ENCODE measurements around the gene SLFN5.
A peak's percentile ranks its signal among the peaks of the same experiment; 100 is the strongest.

Gene SLFN5

DNA sequence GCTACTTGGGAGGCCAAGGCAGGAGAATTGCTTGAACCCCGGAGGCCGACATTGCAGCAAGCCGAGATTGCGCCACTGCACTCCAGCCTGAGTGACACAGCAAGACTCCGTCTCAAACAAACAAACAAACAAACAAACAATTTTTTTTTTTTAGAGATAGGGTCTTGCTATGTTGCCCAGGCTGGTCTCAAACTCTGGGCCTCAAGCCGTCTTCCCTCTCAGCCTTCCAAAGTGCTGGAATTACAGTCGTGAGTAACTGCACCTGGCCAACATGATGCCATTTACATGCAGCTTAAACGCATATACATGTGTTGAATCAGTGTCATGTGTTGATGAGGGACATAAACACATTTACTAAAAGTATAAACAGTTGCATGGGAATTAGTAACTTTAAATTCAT is 2.0 kb upstream of the SLFN5 start:
- in situ Hi-C loops (cut with MboI; ENCODE audit: low sequenced_read_pairs, unreplicated experiment), result no loop called here
- TF ChIP-seq, protein P1, sequence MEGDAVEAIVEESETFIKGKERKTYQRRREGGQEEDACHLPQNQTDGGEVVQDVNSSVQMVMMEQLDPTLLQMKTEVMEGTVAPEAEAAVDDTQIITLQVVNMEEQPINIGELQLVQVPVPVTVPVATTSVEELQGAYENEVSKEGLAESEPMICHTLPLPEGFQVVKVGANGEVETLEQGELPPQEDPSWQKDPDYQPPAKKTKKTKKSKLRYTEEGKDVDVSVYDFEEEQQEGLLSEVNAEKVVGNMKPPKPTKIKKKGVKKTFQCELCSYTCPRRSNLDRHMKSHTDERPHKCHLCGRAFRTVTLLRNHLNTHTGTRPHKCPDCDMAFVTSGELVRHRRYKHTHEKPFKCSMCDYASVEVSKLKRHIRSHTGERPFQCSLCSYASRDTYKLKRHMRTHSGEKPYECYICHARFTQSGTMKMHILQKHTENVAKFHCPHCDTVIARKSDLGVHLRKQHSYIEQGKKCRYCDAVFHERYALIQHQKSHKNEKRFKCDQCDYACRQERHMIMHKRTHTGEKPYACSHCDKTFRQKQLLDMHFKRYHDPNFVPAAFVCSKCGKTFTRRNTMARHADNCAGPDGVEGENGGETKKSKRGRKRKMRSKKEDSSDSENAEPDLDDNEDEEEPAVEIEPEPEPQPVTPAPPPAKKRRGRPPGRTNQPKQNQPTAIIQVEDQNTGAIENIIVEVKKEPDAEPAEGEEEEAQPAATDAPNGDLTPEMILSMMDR (IDR thresholded peaks at IDR 0.05; ENCODE audit: borderline replicate concordance, control extremely low read depth, extremely low read depth, insufficient read depth, missing control alignments), result no peak
- DNase-seq (ENCODE audit: low spot score), result no peak

DNA sequence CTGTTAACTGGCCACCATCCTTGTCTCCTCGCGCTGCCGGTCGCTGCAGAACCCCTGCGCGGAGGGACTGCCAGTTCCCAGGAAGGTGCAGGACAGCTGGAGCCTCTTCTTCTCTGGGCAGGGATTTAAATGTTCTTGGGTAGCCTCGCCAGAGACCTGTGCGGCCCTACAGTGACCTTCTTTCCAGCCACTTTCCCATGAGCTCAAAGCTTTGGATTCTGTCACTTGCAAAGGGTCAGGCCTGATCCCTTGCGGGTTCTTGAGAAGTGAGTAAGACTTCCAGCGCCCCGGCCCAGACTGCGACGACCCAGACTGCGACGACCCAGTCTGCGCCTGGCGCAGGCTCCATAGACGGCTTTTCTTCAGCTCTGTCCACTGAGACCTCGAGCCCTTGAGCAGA is 1.4 kb upstream of the SLFN5 start:
- TF ChIP-seq, protein P1 (IDR thresholded peaks at IDR 0.05; ENCODE audit: borderline replicate concordance, control extremely low read depth, extremely low read depth, insufficient read depth, missing control alignments), result no peak
- DNase-seq (ENCODE audit: low spot score), result no peak
- in situ Hi-C loops (cut with MboI; ENCODE audit: low sequenced_read_pairs, unreplicated experiment), result no loop called here

DNA sequence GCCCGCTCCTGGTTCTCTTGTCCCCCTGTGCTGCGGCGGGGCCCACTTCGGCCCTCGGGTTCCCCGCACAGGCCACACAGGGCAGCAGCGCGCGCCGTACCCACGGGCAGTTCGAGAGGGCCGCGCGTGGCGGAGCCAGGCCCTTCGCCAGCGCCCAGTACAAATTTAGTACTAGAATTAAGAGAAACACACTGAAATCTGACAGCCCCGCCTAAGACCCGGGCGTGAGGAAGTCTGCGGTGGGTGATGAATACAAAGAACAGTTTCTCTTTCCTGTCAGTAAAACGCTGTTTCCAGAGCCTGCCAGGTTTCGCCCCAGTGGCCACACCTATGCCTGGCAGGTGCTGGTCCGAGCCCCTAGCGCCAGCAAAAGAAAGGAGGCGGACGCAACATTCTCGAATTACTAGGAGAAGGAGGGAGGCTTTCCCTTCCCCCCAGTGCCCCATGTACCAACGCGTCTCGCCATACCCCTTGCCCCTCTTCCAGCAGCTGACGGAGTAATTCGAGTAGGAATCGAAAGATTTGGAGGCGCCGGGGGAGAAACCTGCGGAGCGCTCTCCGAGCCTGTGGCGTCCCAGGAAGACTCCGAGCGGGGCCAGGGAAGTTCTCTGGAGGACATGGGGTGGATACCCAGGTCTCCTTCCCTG is 591 bp upstream of the SLFN5 start:
- in situ Hi-C loops (cut with MboI; ENCODE audit: low sequenced_read_pairs, unreplicated experiment), result no loop called here
- TF ChIP-seq, protein P1 (IDR thresholded peaks at IDR 0.05; ENCODE audit: borderline replicate concordance, control extremely low read depth, extremely low read depth, insufficient read depth, missing control alignments), result peak; percentile 27
- peak; percentile 86 for DNase-seq (ENCODE audit: low spot score)

DNA sequence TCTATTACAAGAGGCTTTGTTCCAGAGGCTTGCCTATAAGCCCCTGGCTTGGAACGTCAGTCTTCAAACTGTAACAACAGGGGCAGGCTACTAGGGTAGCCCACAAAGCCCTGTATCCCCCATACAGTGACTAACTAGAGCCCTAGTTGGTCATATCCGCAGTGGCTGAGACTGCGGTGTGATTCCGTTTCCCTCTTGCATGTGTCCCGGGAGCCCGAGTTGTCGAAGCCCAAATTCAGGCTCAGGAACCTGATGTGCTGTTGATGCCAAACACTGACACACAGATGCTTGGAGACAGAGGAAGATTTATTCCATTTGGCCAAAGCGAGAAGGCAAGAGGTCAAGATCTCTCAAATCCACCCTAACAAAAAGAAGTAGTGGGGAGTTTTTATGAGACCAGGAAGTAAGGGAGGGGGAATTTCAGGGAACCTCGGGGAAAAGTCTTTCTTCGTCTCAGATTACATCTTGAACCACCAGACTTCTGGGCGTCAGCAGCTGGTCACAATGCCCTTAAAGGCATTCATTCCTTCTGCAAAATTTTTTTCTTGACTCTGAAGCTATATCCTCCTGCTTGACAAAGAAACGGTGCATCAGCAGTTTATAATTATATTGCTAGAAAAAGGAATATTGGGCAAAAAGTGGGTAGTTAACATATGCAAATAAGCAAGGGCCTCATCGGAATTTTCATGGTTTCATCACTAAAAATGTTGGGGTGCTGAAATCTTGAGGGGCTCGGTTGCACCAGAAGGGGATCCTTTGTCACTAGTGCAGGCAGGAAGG is 879 bp downstream of the SLFN5 start:
- in situ Hi-C loops (cut with MboI; ENCODE audit: low sequenced_read_pairs, unreplicated experiment), result no loop called here
- DNase-seq (ENCODE audit: low spot score), result peak; percentile 45
- TF ChIP-seq, protein P1 (IDR thresholded peaks at IDR 0.05; ENCODE audit: borderline replicate concordance, control extremely low read depth, extremely low read depth, insufficient read depth, missing control alignments), result no peak

DNA sequence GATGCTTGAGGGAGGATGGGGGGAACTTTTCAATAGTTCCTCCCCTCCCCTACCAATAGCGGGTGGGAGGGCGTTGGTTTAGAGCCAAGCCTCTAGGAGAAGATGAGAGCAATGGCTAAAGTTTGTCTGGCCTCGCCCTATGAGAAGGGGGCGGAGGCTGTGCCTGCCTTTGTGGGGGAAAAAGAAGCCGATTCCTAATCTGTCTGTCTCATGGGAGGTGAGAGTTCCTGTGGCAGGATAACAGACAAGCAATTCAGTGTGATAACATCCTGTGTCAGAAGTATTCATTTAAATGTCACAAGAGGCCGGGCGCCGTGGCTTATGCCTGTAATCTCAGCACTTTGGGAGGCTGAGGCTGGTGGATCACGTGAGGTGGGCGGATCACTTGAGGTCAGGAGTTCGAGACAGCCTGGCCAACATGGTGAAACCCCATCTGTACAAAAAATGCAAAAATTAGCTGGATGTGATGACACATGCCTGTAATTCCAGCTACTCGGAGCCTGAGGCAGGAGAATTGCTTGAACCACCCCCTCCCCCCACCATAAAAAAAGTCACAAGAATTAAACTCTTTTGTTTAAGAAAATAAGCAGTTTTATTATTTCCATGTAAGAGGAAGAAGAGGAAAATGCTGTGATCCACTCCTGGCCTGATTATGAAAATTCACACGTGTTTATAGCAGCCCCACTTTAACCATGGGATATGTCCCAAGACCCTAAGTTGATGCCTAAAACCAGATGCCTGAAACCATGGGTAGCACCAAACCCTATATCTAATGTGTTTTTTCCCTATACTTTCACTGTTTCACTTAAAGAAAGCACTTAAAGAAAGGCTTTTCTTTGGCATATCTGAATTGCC is 1.7 kb downstream of the SLFN5 start:
- peak; percentile 42 for DNase-seq (ENCODE audit: low spot score)
- TF ChIP-seq, protein P1 (IDR thresholded peaks at IDR 0.05; ENCODE audit: borderline replicate concordance, control extremely low read depth, extremely low read depth, insufficient read depth, missing control alignments), result no peak
- in situ Hi-C loops (cut with MboI; ENCODE audit: low sequenced_read_pairs, unreplicated experiment), result no loop called here

DNA sequence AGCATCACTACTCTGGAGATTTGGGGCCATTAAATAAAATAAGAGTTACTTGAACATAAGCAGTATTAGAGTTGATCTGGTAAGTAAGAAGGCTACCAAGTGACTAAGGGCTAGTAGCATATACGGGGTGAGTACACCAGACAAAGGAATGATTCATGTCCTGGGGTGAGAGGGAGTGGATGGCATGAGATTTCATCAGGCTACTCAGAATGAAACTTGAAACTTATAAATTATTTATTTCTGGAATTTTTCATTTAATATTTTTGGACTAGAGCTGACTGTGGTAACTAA is 2.3 kb downstream of the SLFN5 start:
- in situ Hi-C loops (cut with MboI; ENCODE audit: low sequenced_read_pairs, unreplicated experiment), result no loop called here
- no peak for DNase-seq (ENCODE audit: low spot score)

More for the DNA sequence above, 2.3 kb downstream of the SLFN5 start:
- TF ChIP-seq, protein P1 (IDR thresholded peaks at IDR 0.05; ENCODE audit: borderline replicate concordance, control extremely low read depth, extremely low read depth, insufficient read depth, missing control alignments), result no peak

Measured in GM13976 (cell line).